GM19463 (cell line): ENCODE data around the gene PTPRJ.

Experiments
- ATAC-seq: cut with Tn5 transposase; IDR thresholded peaks from one replicate; pipeline ENCODE4 v1.9.1; 2021; ENCODE audit warnings: mild to moderate bottlenecking, moderate library complexity; ENCODE audit not compliant: unreplicated experiment

PTPRJ gene

GRCh38 chr11:48058788-48059187 lies 78.4 kb downstream of the PTPRJ start:
- no peak for ATAC-seq

- ATAC-seq, result no peak
These were observed 82.3 kb downstream of the PTPRJ start for GRCh38 chr11:48062649-48063048.

GRCh38 chr11:48063424-48063978 lies 83.1 kb downstream of the PTPRJ start:
- no peak for ATAC-seq

GRCh38 chr11:48064306-48064705 lies 83.9 kb downstream of the PTPRJ start:
- no peak for ATAC-seq

- ATAC-seq, result no peak
These were observed 86.8 kb downstream of the PTPRJ start for GRCh38 chr11:48066881-48067800.

- no peak for ATAC-seq
These were observed 92.9 kb downstream of the PTPRJ start for GRCh38 chr11:48073031-48073861.

GRCh38 chr11:48074425-48075181 lies 94.2 kb downstream of the PTPRJ start:
- ATAC-seq, result no peak

GRCh38 chr11:48075637-48076036 lies 95.3 kb downstream of the PTPRJ start:
- no peak for ATAC-seq

- ATAC-seq, result no peak
These were observed 96.9 kb downstream of the PTPRJ start for GRCh38 chr11:48077251-48077650.

GRCh38 chr11:48078689-48079088 lies 98.3 kb downstream of the PTPRJ start:
- no peak for ATAC-seq

- no peak for ATAC-seq
These were observed 99.2 kb downstream of the PTPRJ start for GRCh38 chr11:48079596-48079995.

GRCh38 chr11:48080301-48080861 lies 100.0 kb downstream of the PTPRJ start:
- ATAC-seq, result no peak

- peak; percentile 67 for ATAC-seq
These were observed 101.0 kb downstream of the PTPRJ start for GRCh38 chr11:48081151-48082010.

- no peak for ATAC-seq
These were observed 102.4 kb downstream of the PTPRJ start for GRCh38 chr11:48082771-48083170.

GRCh38 chr11:48083421-48083820 lies 103.1 kb downstream of the PTPRJ start:
- no peak for ATAC-seq

GRCh38 chr11:48085688-48086087 lies 105.3 kb downstream of the PTPRJ start:
- no peak for ATAC-seq

- ATAC-seq, result no peak
These were observed 107.1 kb downstream of the PTPRJ start for GRCh38 chr11:48087422-48087821.

- no peak for ATAC-seq
These were observed 107.8 kb downstream of the PTPRJ start for GRCh38 chr11:48087974-48088681.

GRCh38 chr11:48088682-48089050 lies 108.3 kb downstream of the PTPRJ start:
- ATAC-seq, result no peak
